NCI-H510A treated with DMSO at 0.1 percent for 48 hours (cell line): ENCODE data around the gene KRTAP1-4.
"Not testable (repeated sequence)": the region's sequence is repeated elsewhere in the genome, so short reads cannot be mapped to it uniquely, and the experiment has no call there.

Experiments
- DNase-seq: peaks from one replicate; lab custom pipeline; 2025; lab: John Stamatoyannopoulos, UW

The KRTAP1-4 gene

DNA sequence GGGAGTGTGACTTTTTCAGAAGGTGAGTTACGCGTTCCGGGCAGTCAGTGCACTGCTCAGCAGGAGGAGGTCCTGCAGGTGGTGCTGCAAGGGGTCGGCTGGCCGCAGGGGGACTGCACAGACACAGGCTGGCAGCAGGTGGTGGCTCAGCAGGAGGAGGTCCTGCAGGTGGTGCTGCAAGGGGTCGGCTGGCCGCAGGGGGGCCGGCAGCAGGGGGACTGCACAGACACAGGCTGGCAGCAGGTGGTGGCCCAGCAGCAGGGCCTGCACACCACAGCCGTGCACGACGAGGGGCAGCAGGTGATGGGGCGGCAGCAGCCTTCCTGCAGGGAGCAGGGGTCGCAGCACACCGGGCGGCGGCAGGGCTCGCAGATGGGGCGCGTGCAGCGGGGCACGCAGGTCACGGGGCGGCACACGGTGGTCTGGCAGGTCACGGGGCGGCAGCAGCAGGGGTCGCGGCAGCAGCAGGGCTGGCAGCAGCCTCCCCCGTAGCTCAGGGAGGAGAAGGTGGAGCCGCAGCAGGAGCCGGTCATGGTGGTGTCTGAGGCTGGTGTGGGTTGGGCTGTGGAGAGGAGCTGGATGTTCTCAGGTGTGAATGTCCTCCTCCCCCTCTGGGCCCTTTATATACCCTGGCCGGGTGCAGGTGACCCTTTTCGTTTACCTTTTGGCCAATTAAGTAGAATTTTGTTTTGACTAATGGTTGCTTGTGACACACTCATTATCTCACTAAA is 16.9 kb upstream of the KRTAP1-4 start, which contains the start of gene KRTAP2-1:
KRTAP2-1 (minus strand) TSS at position 582 of the 731 bp plus-strand sequence; CDS start at position 533, 49 bp downstream.
- not testable (repeated sequence) for DNase-seq

- DNase-seq: no peak
These were observed 13.0 kb upstream of the KRTAP1-4 start for GRCh38 chr17:41042953-41043352.

GRCh38 chr17:41040783-41041571 is 11.0 kb upstream of the KRTAP1-4 start, which contains the start of gene KRTAP1-1:
TSS of gene KRTAP1-1 (minus strand) at chr17:41041450. CDS start at chr17:41041397, 53 bp downstream.
- DNase-seq: not testable (repeated sequence)

- no peak for DNase-seq
These were observed 7.9 kb upstream of the KRTAP1-4 start for GRCh38 chr17:41037853-41038350.

GRCh38 chr17:41034346-41034935 is 4.4 kb upstream of the KRTAP1-4 start, which contains the start of gene KRTAP1-3:
TSS of gene KRTAP1-3 (minus strand) at chr17:41034874. CDS start at chr17:41034821, 53 bp downstream.
- DNase-seq: peak; percentile 42

DNA sequence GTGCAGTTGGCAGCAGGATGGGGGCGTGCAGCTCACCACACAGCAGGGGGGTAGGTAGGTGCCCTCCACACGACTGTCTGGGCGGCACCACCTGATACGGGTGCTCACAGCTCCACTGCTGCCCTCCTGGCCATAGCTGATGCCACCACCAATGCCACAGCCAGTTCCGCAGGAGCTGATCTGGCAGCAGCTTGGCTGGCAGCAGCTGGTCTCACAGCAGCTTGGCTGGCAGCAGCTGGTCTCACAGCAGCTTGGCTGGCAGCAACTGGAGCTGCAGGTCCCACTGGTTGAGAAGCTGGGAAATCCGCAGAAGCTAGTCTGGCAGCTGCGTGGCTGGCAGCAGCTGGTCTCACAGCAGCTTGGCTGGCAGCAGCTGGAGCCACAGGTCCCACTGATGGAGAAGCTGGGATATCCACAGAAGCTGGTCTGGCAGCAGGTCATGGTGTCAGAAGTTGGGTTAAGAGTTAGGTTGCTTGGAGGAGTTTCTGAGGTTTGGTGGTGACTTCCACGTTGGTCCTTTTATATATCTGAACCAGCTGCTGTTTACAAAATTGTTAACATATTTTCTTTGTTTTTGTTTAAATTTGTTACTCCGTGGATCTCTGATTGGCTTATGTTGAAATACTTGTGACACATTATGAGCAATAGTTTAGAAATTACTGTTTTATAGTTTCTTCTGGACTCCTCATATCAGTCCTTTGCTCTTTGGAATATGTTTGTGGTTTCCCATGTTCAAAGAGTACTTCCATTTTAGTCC is 3.1 kb downstream of the KRTAP1-4 start, which contains the start of gene KRTAP1-5:
KRTAP1-5 (minus strand) TSS at position 494 of the 757 bp plus-strand sequence; CDS start at position 441, 53 bp downstream.
- no peak for DNase-seq

DNA sequence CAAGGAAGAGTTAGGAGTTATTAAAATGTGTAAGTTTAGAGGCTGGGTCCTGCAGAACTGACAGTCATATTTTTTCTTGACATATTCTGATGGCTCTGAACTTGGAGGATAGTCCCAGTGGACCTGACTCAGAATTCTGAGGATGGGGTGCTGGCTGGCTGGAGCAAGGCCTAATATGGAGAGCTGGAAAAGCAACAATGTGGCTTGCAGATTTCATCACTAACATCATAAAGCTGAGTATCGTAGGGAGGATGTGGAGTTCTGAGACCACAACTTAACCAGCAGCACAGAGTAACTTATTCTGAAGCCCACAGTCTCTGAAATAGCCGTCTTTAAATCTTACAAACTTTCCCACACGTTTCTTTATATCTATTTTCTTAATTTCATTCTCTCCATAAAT is 5.3 kb downstream of the KRTAP1-4 start:
- no peak for DNase-seq

- DNase-seq: no peak
These were observed 9.7 kb downstream of the KRTAP1-4 start for GRCh38 chr17:41020336-41020735.

DNA sequence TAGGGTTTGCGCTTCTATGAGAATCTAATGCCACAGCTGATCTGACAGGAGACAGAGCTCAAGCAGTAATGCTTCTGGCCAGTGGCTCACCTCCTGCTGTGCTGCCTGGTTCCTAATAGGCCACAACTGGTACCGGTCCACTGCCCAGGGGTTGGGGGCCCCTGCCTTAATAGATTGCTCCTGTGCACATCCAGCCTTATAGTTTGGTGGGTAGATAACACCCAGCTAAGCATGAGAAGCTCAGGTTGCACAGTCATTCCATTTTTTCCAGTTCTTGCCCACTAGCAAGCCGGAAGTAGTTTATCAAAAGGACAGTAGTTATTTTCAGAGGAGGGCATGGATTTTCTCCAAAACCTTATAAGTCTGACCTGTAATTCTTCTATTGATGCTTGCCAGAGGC is 10.6 kb downstream of the KRTAP1-4 start:
- no peak for DNase-seq

- DNase-seq: no peak
These were observed 11.5 kb downstream of the KRTAP1-4 start for GRCh38 chr17:41018541-41018940.

GRCh38 chr17:41016578-41017215 is 13.3 kb downstream of the KRTAP1-4 start:
- no peak for DNase-seq

DNA sequence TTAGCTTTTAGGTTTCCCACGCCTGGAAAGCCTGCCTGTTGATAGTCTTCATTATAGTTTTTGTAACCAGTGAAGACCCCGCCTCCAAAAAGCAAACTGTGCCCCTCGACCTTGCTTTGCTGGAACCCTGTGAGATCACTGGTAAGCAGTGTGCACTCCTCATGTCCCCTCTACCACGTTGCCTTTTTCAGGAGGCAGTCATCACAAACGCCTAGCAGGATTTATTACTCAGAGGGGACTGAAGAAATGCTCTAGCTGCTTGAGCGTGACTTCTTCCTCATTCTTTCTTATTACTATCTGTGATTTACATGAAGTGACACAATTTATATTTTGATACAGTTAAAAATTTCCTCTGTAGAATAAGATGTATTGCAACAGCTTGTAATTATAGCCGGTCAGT is 14.5 kb downstream of the KRTAP1-4 start:
- DNase-seq: no peak

DNA sequence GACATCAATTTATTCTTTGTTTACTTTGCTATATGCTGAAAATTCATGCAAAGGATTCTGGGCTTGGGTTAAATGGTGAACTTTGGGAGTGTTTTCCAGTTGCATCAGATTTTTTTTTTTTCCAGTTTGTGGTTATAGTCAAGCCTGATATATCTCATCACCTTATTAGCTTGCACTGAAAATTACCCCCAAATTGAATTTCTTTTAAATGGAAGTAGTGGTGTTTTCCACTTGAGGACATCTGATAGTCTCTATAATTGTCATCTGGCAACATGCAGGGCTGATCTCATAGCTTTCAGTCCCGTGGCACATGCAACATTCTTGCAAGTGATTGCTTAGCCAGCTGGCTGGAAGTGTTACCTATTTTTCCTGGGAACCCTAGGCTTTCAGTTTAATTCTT is 16.4 kb downstream of the KRTAP1-4 start:
- DNase-seq: no peak

GRCh38 chr17:41013181-41013580 is 16.8 kb downstream of the KRTAP1-4 start:
- no peak for DNase-seq

DNA sequence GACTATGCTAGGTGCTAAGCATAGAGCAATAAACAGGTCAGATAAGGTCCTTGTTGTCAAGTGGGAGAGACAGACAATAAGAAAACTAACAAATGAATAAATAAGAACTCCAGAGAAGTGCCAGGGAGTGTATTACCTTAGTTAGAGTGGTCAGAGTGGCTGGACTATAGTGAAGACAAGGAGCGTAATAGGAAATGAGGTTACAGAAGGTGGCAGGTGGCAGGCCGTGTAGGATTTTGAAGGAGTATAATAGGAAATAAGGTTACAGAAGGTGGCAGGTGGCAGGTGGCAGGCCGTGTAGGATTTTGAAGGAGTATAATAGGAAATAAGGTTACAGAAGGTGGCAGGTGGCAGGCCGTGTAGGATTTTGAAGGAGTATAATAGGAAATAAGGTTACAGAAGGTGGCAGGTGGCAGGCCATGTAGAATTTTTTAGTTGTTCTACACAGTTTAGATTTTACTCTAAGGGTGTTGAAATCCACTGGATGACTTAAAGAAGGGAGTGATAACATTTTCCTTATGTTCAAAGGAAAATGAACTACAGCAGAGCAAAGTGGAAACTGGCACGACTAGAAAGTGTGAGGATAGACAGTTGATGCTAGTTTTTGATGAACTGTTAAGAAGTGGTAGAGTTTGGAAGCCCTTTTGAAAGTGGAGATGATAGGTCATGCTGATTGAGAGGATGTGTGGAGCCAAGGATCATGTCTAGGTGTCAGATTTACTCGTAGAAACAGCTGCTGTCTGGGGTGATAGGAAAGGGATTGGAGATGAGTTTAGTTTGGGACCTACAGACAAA is 17.5 kb downstream of the KRTAP1-4 start:
- peak; percentile 39 for DNase-seq

DNA sequence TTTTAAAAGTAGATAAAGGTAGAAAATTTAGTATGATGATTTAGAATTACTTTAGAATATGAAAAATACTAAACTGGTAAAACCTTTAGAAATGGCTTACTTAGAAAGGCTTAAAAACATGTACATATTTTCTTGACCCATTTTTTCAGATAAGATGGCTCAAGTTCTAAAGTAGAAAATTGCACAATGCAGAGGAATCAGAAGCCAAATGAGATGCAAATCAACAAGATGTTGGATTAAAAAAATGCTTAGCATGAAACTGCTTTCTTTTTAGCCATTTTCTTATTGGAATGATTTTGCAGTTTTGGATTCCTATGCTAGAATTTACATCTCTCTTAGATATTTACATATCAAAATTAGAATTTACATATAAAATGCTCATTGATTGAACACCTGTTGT is 19.6 kb downstream of the KRTAP1-4 start:
- no peak for DNase-seq

DNA sequence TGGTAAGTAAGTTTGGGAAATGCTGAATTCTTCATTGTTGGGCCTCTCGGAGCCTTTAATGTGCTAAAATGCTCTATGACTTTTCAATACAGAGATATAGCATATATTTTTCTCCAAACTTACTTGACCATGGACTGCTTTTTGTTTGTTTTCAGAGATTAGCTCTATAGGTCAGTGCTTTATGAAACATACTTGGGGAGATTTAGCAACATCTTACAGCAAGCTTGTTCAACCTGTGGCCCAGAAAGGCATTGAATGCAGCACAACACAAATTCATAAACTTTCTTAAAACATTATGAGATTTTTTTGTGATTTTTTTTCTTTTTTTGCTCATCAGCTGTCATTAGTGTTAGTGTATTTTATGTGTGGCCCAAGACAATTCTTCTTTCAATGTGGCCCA is 20.1 kb downstream of the KRTAP1-4 start:
- no peak for DNase-seq

DNA sequence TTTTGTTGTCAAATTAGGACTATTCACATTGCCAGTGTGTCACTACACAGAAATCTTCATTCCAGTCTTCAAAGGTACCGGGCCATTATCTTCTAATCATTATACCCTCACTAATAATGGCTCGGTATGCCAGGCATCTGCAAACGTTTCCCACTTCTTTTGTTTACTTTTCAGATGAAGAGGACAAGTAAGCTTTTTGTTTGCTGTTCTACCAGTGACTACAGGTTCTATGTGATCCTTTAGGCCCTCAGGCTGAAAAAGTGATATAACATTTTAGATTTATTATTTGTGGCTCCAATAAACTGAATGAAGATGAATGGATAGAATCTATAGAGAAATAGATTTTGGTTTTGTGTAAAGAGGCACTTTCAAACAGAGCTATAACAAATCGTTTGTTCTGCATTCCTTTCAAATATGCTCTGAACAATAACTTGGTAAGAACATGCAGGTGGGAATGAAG is 20.7 kb downstream of the KRTAP1-4 start:
- peak; percentile 87 for DNase-seq

GRCh38 chr17:41008811-41009210 is 21.2 kb downstream of the KRTAP1-4 start, which contains the start of gene KRTAP3-1:
TSS of gene KRTAP3-1 (minus strand) at chr17:41009128. CDS start at chr17:41009074, 54 bp downstream.
- DNase-seq: peak; percentile 90

- peak; percentile 65 for DNase-seq
These were observed 25.6 kb downstream of the KRTAP1-4 start for GRCh38 chr17:41004397-41004796.
